Measurements from ENCODE around the gene EEFSEC.

The EEFSEC gene

DNA sequence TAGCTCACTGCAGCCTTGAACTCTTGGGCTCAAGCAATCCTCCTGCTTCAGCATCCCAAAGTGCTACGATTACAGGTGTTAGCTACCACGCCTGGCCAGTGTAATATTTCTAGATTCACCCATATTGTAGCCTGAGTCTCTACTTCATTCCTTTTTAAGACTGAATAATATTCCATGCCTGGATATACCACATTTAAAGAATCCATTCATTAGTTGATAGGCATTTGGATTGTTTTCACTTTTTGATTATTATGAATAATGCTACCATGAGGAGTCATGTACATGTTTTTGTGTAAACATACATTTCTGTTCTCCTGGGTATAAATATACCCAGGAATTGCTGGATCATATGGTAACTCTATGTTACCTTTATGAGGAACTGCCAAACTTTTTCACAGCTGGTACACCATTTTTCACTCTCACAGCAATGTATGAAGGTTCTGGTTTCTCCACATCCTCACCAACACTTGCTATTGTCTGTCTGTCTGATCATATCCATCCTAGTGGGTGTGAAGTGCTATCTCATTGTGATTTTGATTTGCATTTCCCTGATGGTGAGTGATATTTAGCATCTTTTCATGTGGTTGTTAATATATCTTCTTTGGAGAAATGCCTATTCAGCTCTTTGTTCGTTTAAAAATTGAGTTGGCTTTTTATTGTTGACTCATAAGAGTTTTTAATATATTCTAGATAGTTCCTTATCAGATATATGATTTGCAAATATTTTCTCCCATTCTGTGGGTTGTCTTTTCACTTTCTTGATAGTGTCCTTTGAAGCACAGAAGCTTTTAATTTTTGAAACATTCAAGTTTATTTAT is 32.6 kb downstream of the EEFSEC start:
- H3K27ac Mint-ChIP-seq, result no peak overlapping the region
- ATAC-seq (ENCODE audit: low read depth) (no peak), DNase-seq (ENCODE audit: low spot score in 2 of 2) (no peak)
- peaks cover 13% of the 10 kb centered on the region for H3K36me3 Mint-ChIP-seq
- no peaks in the 10 kb centered on the region for H3K27me3 Mint-ChIP-seq
- H3K9me3 Mint-ChIP-seq, result peaks cover 2% of the 10 kb centered on the region
- H3K4me1 Mint-ChIP-seq, result peaks cover 17% of the 10 kb centered on the region
- H3K4me3 Mint-ChIP-seq, result no peak overlapping the region

DNA sequence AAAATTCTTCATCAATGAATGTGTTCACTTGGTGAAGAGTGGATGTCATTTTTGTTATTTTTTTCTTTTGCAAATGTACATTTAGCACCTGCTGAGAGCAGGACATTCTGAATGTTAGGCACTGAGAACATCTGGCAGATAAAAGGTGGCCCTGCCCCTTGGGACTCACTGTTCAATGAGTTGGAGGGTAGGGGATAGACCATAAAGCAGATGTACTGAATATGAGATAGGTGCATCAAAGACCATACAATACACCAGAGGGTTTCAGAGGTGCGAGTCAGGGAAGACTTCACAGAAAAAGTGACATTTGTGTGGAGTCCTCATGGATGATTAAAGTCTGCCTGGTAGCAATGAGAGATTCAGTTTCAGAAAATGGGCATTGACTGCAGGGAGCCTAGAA is 34.2 kb downstream of the EEFSEC start:
- Mint-ChIP-seq H3K9me3 (peaks cover 2% of the 10 kb centered on the region), H3K36me3 (peaks cover 12% of the 10 kb centered on the region), H3K4me1 (peaks cover 16% of the 10 kb centered on the region), H3K27ac (no peak overlapping the region), H3K27me3 (no peaks in the 10 kb centered on the region), H3K4me3 (no peak overlapping the region)
- ATAC-seq (ENCODE audit: low read depth) (no peak), DNase-seq (ENCODE audit: low spot score in 2 of 2) (no peak)

DNA sequence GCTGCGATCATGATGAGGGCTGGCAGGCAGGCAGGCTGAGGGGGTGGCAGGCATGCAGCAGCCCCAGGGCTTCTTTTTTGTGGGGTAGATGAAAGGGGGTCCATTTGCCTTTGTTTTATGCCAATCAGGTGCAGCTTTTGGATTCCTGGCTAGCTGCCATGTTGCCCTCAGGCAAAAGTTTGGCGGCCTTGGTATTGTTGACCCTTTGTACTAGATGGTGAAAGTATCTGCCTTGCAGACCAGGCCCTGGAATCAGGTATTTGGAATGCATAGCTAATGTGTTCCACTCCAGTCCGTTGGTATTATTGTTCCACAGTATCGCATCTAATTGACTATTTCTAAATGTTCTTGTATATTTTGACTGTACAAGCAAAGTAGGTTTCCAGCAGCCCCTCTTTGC is 35.0 kb downstream of the EEFSEC start:
- H3K36me3 Mint-ChIP-seq, result peaks cover 11% of the 10 kb centered on the region
- peaks cover 2% of the 10 kb centered on the region for H3K9me3 Mint-ChIP-seq
- no peaks in the 10 kb centered on the region for H3K27me3 Mint-ChIP-seq
- ATAC-seq (ENCODE audit: low read depth) (no peak), DNase-seq (ENCODE audit: low spot score in 2 of 2) (no peak)
- no peak overlapping the region for H3K27ac Mint-ChIP-seq
- peaks cover 14% of the 10 kb centered on the region for H3K4me1 Mint-ChIP-seq
- H3K4me3 Mint-ChIP-seq, result no peak overlapping the region

DNA sequence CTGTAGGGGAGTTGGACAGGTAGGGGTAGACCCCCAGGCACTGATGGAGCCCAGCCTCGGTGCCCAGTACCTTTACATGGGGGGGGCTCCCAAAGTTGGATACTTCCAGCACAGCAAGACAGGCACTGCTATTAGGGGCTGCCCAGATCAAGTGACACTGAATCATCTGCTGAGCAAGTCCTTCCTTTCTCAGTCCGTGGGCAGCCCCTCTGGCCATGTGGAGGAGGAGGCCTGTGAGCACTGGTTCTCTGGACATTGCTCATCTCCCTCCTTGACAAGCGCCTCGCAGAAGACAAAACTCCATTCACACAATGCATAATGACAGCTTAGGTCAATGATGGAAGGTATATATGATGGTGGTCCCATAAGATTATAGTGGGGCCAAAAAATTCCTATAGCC is 35.7 kb downstream of the EEFSEC start:
- Mint-ChIP-seq H3K36me3 (peaks cover 7% of the 10 kb centered on the region), H3K27me3 (no peaks in the 10 kb centered on the region), H3K27ac (no peak overlapping the region), H3K9me3 (peaks cover 2% of the 10 kb centered on the region), H3K4me3 (no peak overlapping the region), H3K4me1 (peaks cover 10% of the 10 kb centered on the region)
- DNase-seq (ENCODE audit: low spot score in 2 of 2) (no peak), ATAC-seq (ENCODE audit: low read depth) (no peak)

DNA sequence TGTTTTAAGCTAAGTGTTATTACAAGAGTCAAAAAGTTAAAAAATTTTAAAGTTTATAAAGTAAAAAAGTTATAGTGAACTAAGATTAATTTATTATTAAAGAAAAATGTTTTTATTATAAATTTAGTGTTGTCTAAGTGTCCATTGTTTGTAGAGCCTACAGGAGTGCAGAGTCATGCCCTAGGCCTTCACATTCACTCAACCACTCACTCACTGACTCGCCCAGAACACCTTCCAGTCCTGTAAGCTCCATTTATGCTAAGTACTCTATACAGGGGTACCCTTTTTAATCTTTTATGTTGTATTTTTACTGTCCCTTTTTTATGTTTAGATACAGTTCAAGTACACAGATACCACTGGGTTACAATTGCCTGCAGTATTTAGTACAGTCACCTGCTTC is 37.2 kb downstream of the EEFSEC start:
- ATAC-seq (ENCODE audit: low read depth) (no peak), DNase-seq (ENCODE audit: low spot score in 2 of 2) (no peak)
- H3K4me3 Mint-ChIP-seq, result no peak overlapping the region
- no peak overlapping the region for H3K27ac Mint-ChIP-seq
- no peaks in the 10 kb centered on the region for H3K9me3 Mint-ChIP-seq
- H3K27me3 Mint-ChIP-seq, result no peaks in the 10 kb centered on the region
- H3K4me1 Mint-ChIP-seq, result peaks cover 10% of the 10 kb centered on the region
- H3K36me3 Mint-ChIP-seq, result peaks cover 4% of the 10 kb centered on the region

DNA sequence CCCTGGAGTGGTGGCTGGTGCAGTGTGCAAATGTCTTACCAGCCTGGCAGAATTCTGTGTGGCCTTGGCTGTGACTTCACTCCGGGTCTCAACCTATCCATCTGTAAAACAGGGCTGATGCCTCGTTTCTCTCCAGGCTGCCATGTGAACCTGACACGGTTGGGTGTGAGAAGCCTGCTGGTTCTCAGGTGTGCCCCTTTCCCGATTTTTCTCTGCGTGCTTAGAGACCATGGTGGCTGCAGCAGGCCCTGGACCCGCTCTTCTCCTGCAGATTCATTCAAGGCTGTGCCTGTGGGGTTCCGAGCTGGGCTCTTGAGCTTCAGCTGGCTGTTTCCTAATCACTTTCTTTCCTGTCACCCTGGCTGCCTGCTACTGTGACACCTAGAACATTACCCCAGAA is 38.9 kb downstream of the EEFSEC start:
- no peak for ATAC-seq (ENCODE audit: low read depth)
- H3K4me3 Mint-ChIP-seq, result no peak overlapping the region
- H3K27me3 Mint-ChIP-seq, result no peaks in the 10 kb centered on the region
- H3K36me3 Mint-ChIP-seq, result peaks cover 2% of the 10 kb centered on the region
- H3K27ac Mint-ChIP-seq, result no peak overlapping the region
- DNase-seq (ENCODE audit: low spot score in 2 of 2), result no peak
- H3K4me1 Mint-ChIP-seq, result peaks cover 10% of the 10 kb centered on the region
- no peaks in the 10 kb centered on the region for H3K9me3 Mint-ChIP-seq

DNA sequence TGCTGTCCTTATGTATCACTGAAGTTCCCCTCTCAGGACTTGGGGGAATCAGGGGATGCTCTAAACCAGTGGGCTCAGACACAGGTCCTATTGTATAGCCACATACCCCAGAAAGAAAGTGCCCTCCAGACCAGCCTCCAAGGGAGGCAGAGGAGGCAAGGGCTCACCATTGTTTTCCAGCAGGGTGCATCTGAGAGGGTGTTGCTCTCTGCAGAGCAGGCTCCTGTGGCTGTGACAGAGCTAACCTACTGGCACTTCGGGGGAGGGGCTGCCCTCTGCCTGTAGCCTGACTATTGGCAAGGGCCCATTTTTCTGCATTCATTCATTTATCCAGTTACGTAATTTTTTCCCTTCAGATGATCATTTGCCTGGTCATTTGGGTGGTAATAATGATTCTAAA is 39.9 kb downstream of the EEFSEC start:
- Mint-ChIP-seq H3K9me3 (no peaks in the 10 kb centered on the region), H3K4me3 (no peak overlapping the region), H3K27ac (no peak overlapping the region), H3K27me3 (no peaks in the 10 kb centered on the region), H3K4me1 (peaks cover 3% of the 10 kb centered on the region), H3K36me3 (peaks cover 2% of the 10 kb centered on the region)
- ATAC-seq (ENCODE audit: low read depth) (no peak), DNase-seq (ENCODE audit: low spot score in 2 of 2) (no peak)

DNA sequence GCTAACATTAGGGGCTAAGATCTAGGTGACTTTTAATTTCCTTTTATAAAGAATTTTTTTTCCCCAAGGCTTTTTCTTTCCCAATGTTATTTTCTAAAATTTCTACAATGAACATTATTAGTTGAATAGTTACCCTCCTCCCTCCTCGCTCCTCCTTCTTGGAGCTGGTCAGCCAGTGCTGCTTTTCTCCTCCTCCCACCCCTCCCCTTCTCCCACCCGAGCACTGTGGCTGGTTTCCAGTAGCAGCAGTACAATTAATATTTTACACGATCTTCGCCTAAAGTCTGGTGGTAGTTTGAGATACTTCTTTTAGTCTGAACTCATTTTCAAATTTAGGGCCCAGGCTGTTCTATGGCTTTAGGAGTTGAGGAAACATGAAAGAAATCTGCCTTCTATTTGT is 41.6 kb downstream of the EEFSEC start:
- Mint-ChIP-seq H3K4me3 (no peak overlapping the region), H3K27me3 (no peaks in the 10 kb centered on the region), H3K4me1 (peaks cover 2% of the 10 kb centered on the region), H3K36me3 (peaks cover 2% of the 10 kb centered on the region), H3K27ac (no peak overlapping the region), H3K9me3 (no peaks in the 10 kb centered on the region)
- DNase-seq (ENCODE audit: low spot score in 2 of 2) (no peak), ATAC-seq (ENCODE audit: low read depth) (no peak)

DNA sequence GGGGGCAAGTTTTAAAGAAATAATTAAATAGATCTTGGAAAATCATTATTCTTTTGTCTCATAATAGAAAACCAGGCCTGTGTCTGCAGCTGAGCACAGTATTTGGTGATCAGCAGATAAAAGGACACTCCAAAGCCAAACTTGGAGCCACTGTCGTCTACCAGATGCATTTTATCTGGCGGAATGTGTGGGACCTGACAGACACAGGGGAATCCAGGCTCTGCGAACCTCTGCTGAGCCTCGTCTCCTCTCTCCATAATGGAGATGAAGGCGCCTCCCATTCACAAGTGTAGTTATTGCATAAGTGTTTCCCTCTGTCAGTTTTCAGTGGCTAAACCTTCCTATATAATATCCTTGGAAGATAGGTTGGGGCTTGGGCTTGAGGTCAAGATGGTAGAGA is 42.1 kb downstream of the EEFSEC start:
- peaks cover 2% of the 10 kb centered on the region for H3K36me3 Mint-ChIP-seq
- no peak overlapping the region for H3K4me3 Mint-ChIP-seq
- no peak for ATAC-seq (ENCODE audit: low read depth)
- H3K27me3 Mint-ChIP-seq, result no peaks in the 10 kb centered on the region
- peaks cover 2% of the 10 kb centered on the region for H3K4me1 Mint-ChIP-seq
- no peaks in the 10 kb centered on the region for H3K9me3 Mint-ChIP-seq
- peak overlapping the region; percentile 35 for H3K27ac Mint-ChIP-seq
- no peak for DNase-seq (ENCODE audit: low spot score in 2 of 2)

DNA sequence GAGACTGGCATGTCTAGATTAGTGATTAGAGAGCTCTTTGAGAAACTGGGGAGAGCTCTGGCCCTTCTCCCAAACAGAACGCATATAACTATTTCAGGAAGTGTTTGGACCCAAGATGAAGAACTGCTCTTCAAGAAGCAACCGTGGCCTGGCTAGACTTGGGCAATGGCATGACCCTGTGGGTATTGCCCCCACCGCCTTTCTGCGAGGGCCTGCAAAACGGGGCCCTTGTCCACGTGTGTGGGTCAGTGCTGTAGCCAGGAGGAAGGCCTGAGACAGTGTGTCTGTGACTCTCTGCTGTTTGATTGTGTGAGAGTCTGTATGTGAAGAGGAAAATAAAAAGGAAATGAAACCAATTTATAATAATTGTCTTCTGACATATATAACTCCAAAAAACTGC is 42.5 kb downstream of the EEFSEC start:
- Mint-ChIP-seq H3K27me3 (no peaks in the 10 kb centered on the region), H3K4me1 (peaks cover 2% of the 10 kb centered on the region), H3K36me3 (peaks cover 5% of the 10 kb centered on the region), H3K9me3 (no peaks in the 10 kb centered on the region), H3K27ac (peak overlapping the region; percentile 35), H3K4me3 (no peak overlapping the region)
- no peak for DNase-seq (ENCODE audit: low spot score in 2 of 2)
- ATAC-seq (ENCODE audit: low read depth), result no peak

DNA sequence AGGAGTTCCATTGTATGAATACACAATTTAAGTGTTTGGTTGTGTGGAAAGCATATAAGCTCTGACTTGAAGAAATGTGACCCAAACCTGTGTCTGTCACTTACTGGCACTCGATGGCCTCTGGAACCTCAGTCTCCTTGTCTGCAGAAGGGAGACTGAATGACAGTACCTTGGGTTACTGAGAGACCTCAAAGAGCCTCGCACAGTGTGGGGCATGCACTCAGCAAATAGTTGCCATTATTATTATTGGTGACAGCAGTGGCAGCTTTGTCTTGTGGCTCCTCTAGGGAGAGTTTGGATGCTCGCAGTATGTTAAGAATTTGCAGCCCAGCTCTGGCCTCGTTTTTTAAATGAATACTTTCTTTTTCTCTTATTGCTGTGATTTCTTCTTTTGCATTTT is 43.4 kb downstream of the EEFSEC start:
- no peak overlapping the region for H3K4me3 Mint-ChIP-seq
- H3K4me1 Mint-ChIP-seq, result peaks cover 2% of the 10 kb centered on the region
- no peak for ATAC-seq (ENCODE audit: low read depth)
- peaks cover 9% of the 10 kb centered on the region for H3K36me3 Mint-ChIP-seq
- no peaks in the 10 kb centered on the region for H3K9me3 Mint-ChIP-seq
- no peak overlapping the region for H3K27ac Mint-ChIP-seq
- no peak for DNase-seq (ENCODE audit: low spot score in 2 of 2)
- no peaks in the 10 kb centered on the region for H3K27me3 Mint-ChIP-seq

DNA sequence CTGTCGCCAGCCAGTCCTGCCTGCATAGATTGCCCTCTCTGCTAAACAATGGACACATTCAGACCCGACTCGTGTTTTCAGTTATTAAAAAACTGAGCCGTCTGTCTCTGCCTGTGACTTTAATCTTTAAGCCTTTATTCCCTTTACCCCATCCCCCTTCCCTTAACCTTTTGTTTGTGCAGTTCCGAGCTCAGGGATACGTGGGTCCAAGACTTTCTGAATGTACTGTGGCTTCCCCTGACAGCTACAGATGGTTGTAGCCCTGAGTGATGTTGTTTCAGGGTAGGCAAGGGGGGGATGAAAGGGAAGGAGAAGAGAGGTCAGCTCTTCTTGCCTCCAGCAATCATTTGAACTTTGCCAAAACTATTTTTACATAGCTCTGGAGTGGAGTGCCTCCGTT is 44.6 kb downstream of the EEFSEC start:
- Mint-ChIP-seq H3K4me1 (no peaks in the 10 kb centered on the region), H3K27ac (no peak overlapping the region), H3K9me3 (no peaks in the 10 kb centered on the region), H3K4me3 (no peak overlapping the region), H3K27me3 (no peaks in the 10 kb centered on the region), H3K36me3 (peaks cover 9% of the 10 kb centered on the region)
- DNase-seq (ENCODE audit: low spot score in 2 of 2) (no peak), ATAC-seq (ENCODE audit: low read depth) (no peak)

DNA sequence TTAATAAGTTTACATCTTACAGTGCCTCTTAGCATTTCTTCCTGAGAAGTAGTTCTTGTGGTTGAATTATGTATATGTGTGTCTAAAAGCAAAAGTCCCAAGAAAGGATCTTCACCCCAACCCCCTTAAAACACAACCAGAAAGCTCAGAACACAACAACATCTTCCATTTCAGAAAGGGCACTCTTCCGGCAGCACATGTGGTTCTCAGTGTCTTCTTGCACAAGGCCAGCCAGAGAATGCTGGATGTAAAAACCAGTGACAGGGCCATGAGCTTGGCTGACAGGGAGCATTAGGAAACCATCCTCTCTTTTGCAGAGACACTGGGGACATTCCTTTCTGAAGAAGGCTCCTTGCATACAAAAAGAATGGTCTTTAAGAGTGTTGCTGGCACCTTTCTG is 45.0 kb downstream of the EEFSEC start:
- Mint-ChIP-seq H3K4me3 (no peak overlapping the region), H3K9me3 (no peaks in the 10 kb centered on the region)
- no peak for ATAC-seq (ENCODE audit: low read depth)

DNA sequence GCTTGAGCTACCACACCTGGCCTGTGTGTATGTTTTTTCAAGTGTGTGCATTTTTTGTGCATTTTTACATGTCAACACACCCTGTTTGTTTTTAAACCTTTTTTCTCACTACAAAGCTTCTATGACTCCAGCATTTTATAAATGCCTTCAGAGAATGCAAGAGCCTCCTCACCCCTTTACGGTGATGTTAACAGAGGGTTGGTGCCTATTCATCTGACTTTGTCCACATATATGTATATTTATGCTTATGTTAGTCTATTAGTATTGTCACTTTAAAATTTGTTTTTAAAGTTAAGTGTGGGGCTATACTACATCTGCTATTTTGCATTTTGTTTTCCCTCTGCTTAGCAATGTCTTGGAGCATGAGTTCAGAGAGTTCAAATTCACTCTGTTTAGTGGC is 45.8 kb downstream of the EEFSEC start:
- Mint-ChIP-seq H3K36me3 (peaks cover 13% of the 10 kb centered on the region), H3K27ac (no peak overlapping the region), H3K9me3 (no peaks in the 10 kb centered on the region), H3K4me3 (no peak overlapping the region), H3K4me1 (no peaks in the 10 kb centered on the region), H3K27me3 (no peaks in the 10 kb centered on the region)
- no peak for ATAC-seq (ENCODE audit: low read depth)
- no peak for DNase-seq (ENCODE audit: low spot score in 2 of 2)

More for the DNA sequence above, 45.0 kb downstream of the EEFSEC start:
- H3K27ac Mint-ChIP-seq, result no peak overlapping the region
- H3K27me3 Mint-ChIP-seq, result no peaks in the 10 kb centered on the region
- H3K36me3 Mint-ChIP-seq, result peaks cover 13% of the 10 kb centered on the region
- no peak for DNase-seq (ENCODE audit: low spot score in 2 of 2)
- no peaks in the 10 kb centered on the region for H3K4me1 Mint-ChIP-seq

DNA sequence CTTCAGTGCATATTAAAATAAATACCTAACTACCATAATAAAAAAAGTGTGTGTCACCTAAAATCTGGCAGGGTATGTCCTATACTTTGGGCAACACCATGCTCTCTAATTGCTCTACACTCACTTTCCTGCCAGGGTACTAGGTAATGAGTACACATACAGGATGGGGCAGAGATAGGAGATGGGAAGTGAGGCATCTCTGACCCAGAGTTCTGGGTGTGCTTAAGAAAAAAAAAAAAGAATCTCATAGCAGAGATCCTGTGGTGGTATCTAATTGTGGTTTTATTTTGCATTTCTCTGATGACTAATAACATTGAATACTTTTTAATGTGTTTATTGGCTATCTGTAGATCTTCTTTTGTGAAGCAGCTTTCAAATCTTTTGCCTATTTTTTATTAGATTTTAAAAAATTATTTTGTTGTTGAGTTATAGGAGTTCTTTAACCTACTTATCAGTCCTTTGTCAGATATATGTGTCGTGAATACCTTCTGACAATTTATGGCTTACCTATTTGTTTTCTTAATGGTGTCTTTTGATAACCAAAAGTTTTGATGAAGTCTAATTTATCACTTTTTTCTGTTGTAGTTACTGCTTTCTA is 48.0 kb downstream of the EEFSEC start:
- no peaks in the 10 kb centered on the region for H3K27me3 Mint-ChIP-seq
- no peak for DNase-seq (ENCODE audit: low spot score in 2 of 2)

More for the DNA sequence above, 48.0 kb downstream of the EEFSEC start:
- H3K4me3 Mint-ChIP-seq, result no peak overlapping the region
- no peak for ATAC-seq (ENCODE audit: low read depth)
- no peak overlapping the region for H3K27ac Mint-ChIP-seq
- no peaks in the 10 kb centered on the region for H3K9me3 Mint-ChIP-seq
- peaks cover 14% of the 10 kb centered on the region for H3K36me3 Mint-ChIP-seq
- H3K4me1 Mint-ChIP-seq, result peaks cover under 1% of the 10 kb centered on the region
